ENCODE measurements around the gene OR2G6. TPM values are rescaled to one million over a fixed set of nuclear protein-coding genes. Genes with fewer than 3 reads are reported as not detected.
"Not testable (repeated sequence)": the region's sequence is repeated elsewhere in the genome, so short reads cannot be mapped to it uniquely, and the experiment has no call there.

Gene OR2G6
- total RNA-seq, 1 donor from 2014 or later = not detected

DNA sequence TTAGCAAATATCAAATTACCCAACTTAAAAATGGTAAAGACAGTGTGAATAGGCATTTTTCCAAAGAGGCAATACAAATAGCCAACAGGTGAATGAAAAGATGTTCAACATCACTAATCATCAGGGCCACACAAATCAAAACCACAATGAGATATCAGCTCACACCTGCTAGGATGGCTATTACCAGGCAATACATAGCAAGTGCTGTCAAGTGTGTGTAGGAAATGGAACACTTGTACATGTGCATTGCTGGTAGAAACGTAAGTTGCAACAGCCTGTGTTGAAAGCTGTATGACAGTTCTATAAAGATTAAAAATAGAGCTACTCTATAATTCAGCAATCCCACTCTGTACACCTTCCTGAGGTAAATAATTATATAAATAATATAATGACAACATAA, 64.2 kb downstream of the OR2G6 start:
- not testable (repeated sequence) for DNase-seq (ENCODE audit: low spot score in 2 of 2); FAIRE-seq

DNA sequence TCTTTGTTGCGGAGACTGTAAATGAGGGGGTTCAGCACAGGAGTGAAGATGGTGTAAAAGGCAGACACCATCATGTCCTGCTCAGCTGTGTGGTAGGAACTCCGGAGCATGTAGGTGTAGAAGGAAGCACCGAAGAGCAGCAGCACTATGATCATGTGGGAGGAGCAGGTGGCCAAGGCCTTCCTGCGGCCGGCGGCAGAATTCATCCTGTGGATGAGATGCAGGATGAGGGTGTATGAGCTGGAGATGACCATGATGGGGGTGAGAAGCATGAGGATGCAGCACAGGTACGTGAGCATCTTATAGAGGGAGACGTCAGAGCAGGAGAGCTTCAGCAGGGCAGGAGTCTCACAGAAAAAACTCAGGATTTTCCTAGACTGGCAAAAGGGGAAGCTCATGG, 66.0 kb downstream of the OR2G6 start:
- FAIRE-seq; DNase-seq (ENCODE audit: low spot score in 2 of 2): not testable (repeated sequence)

DNA sequence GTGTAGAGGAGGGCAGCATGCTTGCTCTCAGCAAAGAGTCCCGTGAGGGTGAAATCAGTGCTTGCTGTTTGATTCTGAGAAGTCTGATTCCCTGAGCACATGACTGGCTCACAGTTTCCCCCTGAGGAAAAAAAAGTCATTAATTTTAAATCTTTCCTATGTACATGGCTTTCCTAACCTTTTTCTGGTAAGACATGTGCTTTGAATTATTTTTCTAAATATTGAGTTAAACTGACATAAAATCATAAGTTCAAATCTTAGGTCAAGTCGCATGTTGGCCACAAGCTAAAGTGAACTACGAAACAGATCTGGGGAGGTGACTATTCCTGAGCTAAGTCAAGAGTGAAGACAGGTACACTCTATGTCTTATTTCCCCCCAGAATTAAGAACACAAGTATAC, 66.8 kb downstream of the OR2G6 start, which contains the start of gene OR2T34:
Gene OR2T34 (minus strand): TSS at position 101 of the 400 bp plus-strand sequence. CDS start 0 bp downstream, at position 101.
- not testable (repeated sequence) for DNase-seq (ENCODE audit: low spot score in 2 of 2); FAIRE-seq

DNA sequence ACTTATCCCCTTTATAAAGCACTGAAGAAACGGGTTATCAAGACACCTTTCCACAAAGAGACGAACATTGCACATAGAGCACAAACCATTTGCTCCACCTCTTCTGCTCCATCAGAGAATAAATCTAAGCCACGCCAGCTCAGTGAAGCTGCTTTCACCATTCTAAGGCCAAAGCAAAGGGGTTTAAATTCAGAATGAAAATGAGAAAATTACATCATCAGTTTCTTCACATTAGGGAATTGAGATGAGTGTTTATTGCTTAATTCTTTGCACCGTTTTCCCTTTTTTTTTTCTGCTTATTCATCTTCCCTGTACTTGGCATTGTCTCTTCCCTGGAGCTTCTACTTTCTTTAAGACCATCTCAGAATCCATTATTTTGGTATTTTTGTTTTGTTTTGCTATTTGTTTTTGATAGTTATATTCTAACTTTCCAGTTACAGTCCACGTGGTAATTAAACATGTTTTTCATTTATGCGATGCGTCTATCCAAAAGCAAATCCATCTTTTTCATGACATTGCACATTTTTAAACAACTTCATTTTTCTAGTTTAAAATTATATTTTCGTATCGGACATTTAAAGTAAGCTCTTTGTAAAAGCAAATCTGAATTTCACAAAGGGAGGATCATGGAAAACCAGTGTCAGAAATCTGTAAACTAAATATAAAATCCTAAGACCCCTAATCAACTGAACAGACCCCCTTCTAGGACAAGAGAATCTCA, 68.5 kb downstream of the OR2G6 start:
- FAIRE-seq (no peak), DNase-seq (ENCODE audit: low spot score in 2 of 2) (no peak)

Other genes starting within 250 kb of the OR2G6 start
- not detected for gene OR2T33, start 230.1 kb upstream of the OR2G6 start, total RNA-seq
- not detected for gene OR2T12, start 204.6 kb upstream of the OR2G6 start, total RNA-seq
- not detected for gene OR2M7, start 183.5 kb upstream of the OR2G6 start, total RNA-seq
- gene OR14C36, start 159.3 kb upstream of the OR2G6 start, total RNA-seq = not detected
- gene OR2T4, start 146.4 kb upstream of the OR2G6 start, total RNA-seq = not detected
- not detected for gene OR2T6, start 132.3 kb upstream of the OR2G6 start, total RNA-seq
- gene OR2T1, start 105.0 kb upstream of the OR2G6 start, total RNA-seq = not detected
- gene OR2T2, start 62.4 kb upstream of the OR2G6 start, total RNA-seq = not detected
- gene OR2T3, start 34.7 kb upstream of the OR2G6 start, total RNA-seq = not detected
- gene OR2T5, start 19.5 kb upstream of the OR2G6 start, total RNA-seq = not detected
- gene OR2T29, start 54.7 kb downstream of the OR2G6 start, total RNA-seq = not detected
- not detected for gene OR2T34, start 66.7 kb downstream of the OR2G6 start, total RNA-seq
- not detected for gene OR2T10, start 89.6 kb downstream of the OR2G6 start, total RNA-seq
- gene OR2T11, start 127.0 kb downstream of the OR2G6 start, total RNA-seq = not detected
- gene OR2T35, start 137.2 kb downstream of the OR2G6 start, total RNA-seq = under 0.01 TPM
- not detected for gene OR2T27, start 147.5 kb downstream of the OR2G6 start, total RNA-seq
- not detected for gene OR14I1, start 194.7 kb downstream of the OR2G6 start, total RNA-seq
- not detected for gene LYPD8, start 247.7 kb downstream of the OR2G6 start, total RNA-seq

Measured in frontal cortex (tissue), 4 donors.